NCI-H2081 treated with DMSO at 0.1 percent for 48 hours (cell line): Measurements from ENCODE around the gene MINDY3.
"Not testable (repeated sequence)": the region's sequence is repeated elsewhere in the genome, so short reads cannot be mapped to it uniquely, and the experiment has no call there.

Experiments
- DNase-seq: peaks from one replicate; lab custom pipeline; 2025; lab: John Stamatoyannopoulos, UW

The MINDY3 gene

GRCh38 chr10:15780353-15781135 is 79.8 kb downstream of the MINDY3 start:
- DNase-seq, result no peak

- no peak for DNase-seq
These were observed 84.8 kb downstream of the MINDY3 start for GRCh38 chr10:15775513-15775912.

- DNase-seq, result not testable (repeated sequence)
These were observed 85.8 kb downstream of the MINDY3 start for GRCh38 chr10:15774534-15774933.

GRCh38 chr10:15764892-15765454 is 95.3 kb downstream of the MINDY3 start:
- DNase-seq, result no peak

GRCh38 chr10:15763006-15763405 is 97.3 kb downstream of the MINDY3 start:
- no peak for DNase-seq

- not testable (repeated sequence) for DNase-seq
These were observed 98.1 kb downstream of the MINDY3 start for GRCh38 chr10:15762239-15762638.

- not testable (repeated sequence) for DNase-seq
These were observed 99.1 kb downstream of the MINDY3 start for GRCh38 chr10:15761224-15761623.

GRCh38 chr10:15760681-15761080 is 99.6 kb downstream of the MINDY3 start:
- no peak for DNase-seq

GRCh38 chr10:15759265-15759664 is 101.0 kb downstream of the MINDY3 start:
- DNase-seq, result no peak

GRCh38 chr10:15758618-15759017 is 101.7 kb downstream of the MINDY3 start:
- DNase-seq, result no peak

- no peak for DNase-seq
These were observed 105.4 kb downstream of the MINDY3 start for GRCh38 chr10:15754937-15755336.

- no peak for DNase-seq
These were observed 109.3 kb downstream of the MINDY3 start for GRCh38 chr10:15751046-15751445.

- no peak for DNase-seq
These were observed 112.2 kb downstream of the MINDY3 start for GRCh38 chr10:15748126-15748525.

GRCh38 chr10:15747632-15748031 is 112.7 kb downstream of the MINDY3 start:
- DNase-seq, result no peak

GRCh38 chr10:15745751-15746150 is 114.6 kb downstream of the MINDY3 start:
- DNase-seq, result no peak

GRCh38 chr10:15744217-15744865 is 116.0 kb downstream of the MINDY3 start:
- DNase-seq, result no peak

- no peak for DNase-seq
These were observed 116.9 kb downstream of the MINDY3 start for GRCh38 chr10:15743443-15743842.

- DNase-seq, result no peak
These were observed 117.5 kb downstream of the MINDY3 start for GRCh38 chr10:15742836-15743235.

- no peak for DNase-seq
These were observed 118.2 kb downstream of the MINDY3 start for GRCh38 chr10:15742102-15742501.

- DNase-seq, result no peak
These were observed 118.7 kb downstream of the MINDY3 start for GRCh38 chr10:15741581-15741980.

- no peak for DNase-seq
These were observed 120.0 kb downstream of the MINDY3 start for GRCh38 chr10:15740261-15740660.

GRCh38 chr10:15739254-15739970 is 120.9 kb downstream of the MINDY3 start:
- no peak for DNase-seq
